ENCODE measurements around the gene C5orf63.

- TF ChIP-seq POLR2AphosphoS5 (IDR thresholded peaks at IDR 0.05; ENCODE audit: low read depth, low read length) (no peak), POLR2A (IDR thresholded peaks at IDR 0.05; ENCODE audit: low read depth, low read length) (no peak), SPI1 (IDR thresholded peaks at IDR 0.05; ENCODE audit: low read depth, low read length) (no peak)
Measured at GRCh38 chr5:127089191-127089590, 15.9 kb upstream of the C5orf63 start.

All from GM12891 (cell line).